HEK293 (cell line): Measurements from ENCODE around the gene MUTYH.

Experiments
- CTCF ChIA-PET: fragments of 350-600 bp; formaldehyde crosslinking; extraction: SDS; loops from one replicate; lab custom pipeline; 2021; ENCODE audit warnings: antibody characterized with exemption; lab: Yijun Ruan, JAX
- POLR2A ChIA-PET: fragments of 300-600 bp; formaldehyde crosslinking; extraction: SDS; loops from one replicate; lab custom pipeline; 2020; ENCODE audit warnings: antibody characterized with exemption, inconsistent platforms; lab: Yijun Ruan, JAX
- H3K27ac ChIP-seq: fragments of 200-500 bp; sonication (Bioruptor generic); 2 replicates; pipeline ENCODE4 v1.5.1; 2014; ENCODE audit warnings: low read depth, low read length, control low read depth, inconsistent platforms; ENCODE audit errors: extremely low read depth
- H3K36me3 ChIP-seq, 2 experiments: fragments of 200-500 bp in 1 of 2; sonication (Bioruptor generic) in 1 of 2; 1 replicate in 1 of 2; 2 replicates in 1 of 2; pipeline ENCODE4 v1.5.1; 2014 to 2017; ENCODE audit warnings: inconsistent platforms in 2 of 2, low read length in 2 of 2; ENCODE audit not compliant: control insufficient read depth in 2 of 2, insufficient read depth in 1 of 2
- H3K4me1 ChIP-seq: fragments of 200-500 bp; sonication (Bioruptor generic); 2 replicates; pipeline ENCODE4 v1.5.1; 2014; ENCODE audit warnings: mild to moderate bottlenecking, low read length, inconsistent platforms; ENCODE audit not compliant: control insufficient read depth, insufficient read depth
- H3K4me3 ChIP-seq: 2 replicates; pipeline ENCODE4 v1.5.1; 2011; ENCODE audit warnings: low read depth, mild to moderate bottlenecking, control low read depth, low read length, moderate library complexity
- H3K9me3 ChIP-seq: fragments of 200-500 bp; sonication (Bioruptor generic); 2 replicates; pipeline ENCODE4 v1.5.1; 2014; ENCODE audit warnings: low read depth, low read length, inconsistent platforms; ENCODE audit not compliant: control insufficient read depth, insufficient read depth
- FEZF1 ChIP-seq: fragments of 450-650 bp; formaldehyde crosslinking; IDR thresholded peaks from 2 replicates; pipeline ENCODE4 v1.5.1; 2016; ENCODE audit warnings: missing biosample characterization, missing genetic modification characterization
- GLIS1 ChIP-seq: fragments of 450-650 bp; formaldehyde crosslinking; IDR thresholded peaks from 2 replicates; pipeline ENCODE4 v1.5.1; 2016; ENCODE audit warnings: missing biosample characterization, missing genetic modification characterization
- KLF9 ChIP-seq: fragments of 450-650 bp; formaldehyde crosslinking; IDR thresholded peaks from 2 replicates; pipeline ENCODE4 v1.5.1; 2016; ENCODE audit warnings: missing biosample characterization, missing genetic modification characterization, low read depth
- PRDM10 ChIP-seq: fragments of 450-650 bp; formaldehyde crosslinking; IDR thresholded peaks from 2 replicates; pipeline ENCODE4 v1.5.1; 2016; ENCODE audit warnings: missing biosample characterization, missing genetic modification characterization
- ZBTB21 ChIP-seq: fragments of 450-650 bp; formaldehyde crosslinking; IDR thresholded peaks from 2 replicates; pipeline ENCODE4 v1.5.1; 2017; ENCODE audit warnings: missing biosample characterization, missing genetic modification characterization
- ZFP3 ChIP-seq: fragments of 450-650 bp; formaldehyde crosslinking; IDR thresholded peaks from 2 replicates; pipeline ENCODE4 v1.5.1; 2016; ENCODE audit warnings: low read depth, missing biosample characterization, missing genetic modification characterization
- ZIC2 ChIP-seq: fragments of 450-650 bp; formaldehyde crosslinking; IDR thresholded peaks from 2 replicates; pipeline ENCODE4 v1.5.1; 2016; ENCODE audit warnings: missing biosample characterization, missing genetic modification characterization
- ZNF138 ChIP-seq: fragments of 450-650 bp; formaldehyde crosslinking; IDR thresholded peaks from 2 replicates; pipeline ENCODE4 v1.5.1; 2016; ENCODE audit warnings: missing biosample characterization, missing genetic modification characterization, borderline replicate concordance
- ZNF335 ChIP-seq: fragments of 450-650 bp; formaldehyde crosslinking; conservative IDR thresholded peaks from 2 replicates; pipeline ENCODE4 v1.5.1; 2016; ENCODE audit warnings: missing biosample characterization, missing genetic modification characterization
- ZNF362 ChIP-seq: fragments of 450-650 bp; formaldehyde crosslinking; IDR thresholded peaks from 2 replicates; pipeline ENCODE4 v1.5.1; 2016; ENCODE audit warnings: missing biosample characterization, missing genetic modification characterization
- ZNF449 ChIP-seq: fragments of 450-650 bp; formaldehyde crosslinking; IDR thresholded peaks from 2 replicates; pipeline ENCODE4 v1.5.1; 2017; ENCODE audit warnings: missing biosample characterization, mild to moderate bottlenecking, missing genetic modification characterization, moderate library complexity
- ZNF514 ChIP-seq: fragments of 450-650 bp; formaldehyde crosslinking; IDR thresholded peaks from 2 replicates; pipeline ENCODE4 v1.5.1; 2016; ENCODE audit warnings: missing biosample characterization, missing genetic modification characterization
- ZNF558 ChIP-seq: fragments of 450-650 bp; formaldehyde crosslinking; IDR thresholded peaks from 2 replicates; pipeline ENCODE4 v1.5.1; 2016; ENCODE audit warnings: missing biosample characterization, missing genetic modification characterization
- ZNF621 ChIP-seq: fragments of 450-650 bp; formaldehyde crosslinking; IDR thresholded peaks from 2 replicates; pipeline ENCODE4 v1.5.1; 2017; ENCODE audit warnings: missing biosample characterization, missing genetic modification characterization
- ZNF623 ChIP-seq: fragments of 450-650 bp; formaldehyde crosslinking; IDR thresholded peaks from 2 replicates; pipeline ENCODE4 v1.5.1; 2016; ENCODE audit warnings: missing biosample characterization, missing genetic modification characterization
- ZNF664 ChIP-seq: fragments of 450-650 bp; formaldehyde crosslinking; IDR thresholded peaks from 2 replicates; pipeline ENCODE4 v1.5.1; 2016; ENCODE audit warnings: missing biosample characterization, missing genetic modification characterization
- TF ChIP-seq, protein P1 (sequence below): fragments of 450-650 bp; formaldehyde crosslinking; IDR thresholded peaks from 2 replicates; pipeline ENCODE4 v1.5.1; 2016; ENCODE audit warnings: missing biosample characterization, missing genetic modification characterization
- TF ChIP-seq, protein P2 (sequence below): fragments of 450-650 bp; formaldehyde crosslinking; IDR thresholded peaks from 2 replicates; pipeline ENCODE4 v1.5.1; 2016; ENCODE audit warnings: missing biosample characterization, missing genetic modification characterization

MUTYH gene

DNA sequence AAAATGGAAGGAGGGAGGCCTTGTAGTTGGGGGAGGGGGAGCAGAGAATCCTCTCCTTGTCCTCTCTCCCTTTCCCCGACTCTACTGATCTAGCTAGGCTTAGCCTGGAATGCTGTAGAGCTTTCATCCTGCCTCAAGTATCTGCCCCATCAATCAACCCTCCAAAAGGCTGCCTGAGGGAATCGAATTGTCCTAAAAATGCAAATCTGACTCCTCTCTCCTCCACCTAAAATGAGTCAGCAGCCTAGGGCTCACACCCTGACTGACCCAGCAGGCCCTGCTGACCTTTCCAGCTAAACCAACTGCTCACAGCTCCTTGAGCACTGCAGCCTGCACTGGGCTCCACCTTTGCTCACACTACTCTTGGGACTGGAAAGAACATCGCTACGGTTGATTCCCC, 10.8 kb downstream of the MUTYH start (continued):
- TF ChIP-seq, protein P1, sequence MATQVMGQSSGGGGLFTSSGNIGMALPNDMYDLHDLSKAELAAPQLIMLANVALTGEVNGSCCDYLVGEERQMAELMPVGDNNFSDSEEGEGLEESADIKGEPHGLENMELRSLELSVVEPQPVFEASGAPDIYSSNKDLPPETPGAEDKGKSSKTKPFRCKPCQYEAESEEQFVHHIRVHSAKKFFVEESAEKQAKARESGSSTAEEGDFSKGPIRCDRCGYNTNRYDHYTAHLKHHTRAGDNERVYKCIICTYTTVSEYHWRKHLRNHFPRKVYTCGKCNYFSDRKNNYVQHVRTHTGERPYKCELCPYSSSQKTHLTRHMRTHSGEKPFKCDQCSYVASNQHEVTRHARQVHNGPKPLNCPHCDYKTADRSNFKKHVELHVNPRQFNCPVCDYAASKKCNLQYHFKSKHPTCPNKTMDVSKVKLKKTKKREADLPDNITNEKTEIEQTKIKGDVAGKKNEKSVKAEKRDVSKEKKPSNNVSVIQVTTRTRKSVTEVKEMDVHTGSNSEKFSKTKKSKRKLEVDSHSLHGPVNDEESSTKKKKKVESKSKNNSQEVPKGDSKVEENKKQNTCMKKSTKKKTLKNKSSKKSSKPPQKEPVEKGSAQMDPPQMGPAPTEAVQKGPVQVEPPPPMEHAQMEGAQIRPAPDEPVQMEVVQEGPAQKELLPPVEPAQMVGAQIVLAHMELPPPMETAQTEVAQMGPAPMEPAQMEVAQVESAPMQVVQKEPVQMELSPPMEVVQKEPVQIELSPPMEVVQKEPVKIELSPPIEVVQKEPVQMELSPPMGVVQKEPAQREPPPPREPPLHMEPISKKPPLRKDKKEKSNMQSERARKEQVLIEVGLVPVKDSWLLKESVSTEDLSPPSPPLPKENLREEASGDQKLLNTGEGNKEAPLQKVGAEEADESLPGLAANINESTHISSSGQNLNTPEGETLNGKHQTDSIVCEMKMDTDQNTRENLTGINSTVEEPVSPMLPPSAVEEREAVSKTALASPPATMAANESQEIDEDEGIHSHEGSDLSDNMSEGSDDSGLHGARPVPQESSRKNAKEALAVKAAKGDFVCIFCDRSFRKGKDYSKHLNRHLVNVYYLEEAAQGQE (tag by site-specific recombination), result no peak
- no peak for TF ChIP-seq ZNF664
- TF ChIP-seq ZNF138, result no peak

DNA sequence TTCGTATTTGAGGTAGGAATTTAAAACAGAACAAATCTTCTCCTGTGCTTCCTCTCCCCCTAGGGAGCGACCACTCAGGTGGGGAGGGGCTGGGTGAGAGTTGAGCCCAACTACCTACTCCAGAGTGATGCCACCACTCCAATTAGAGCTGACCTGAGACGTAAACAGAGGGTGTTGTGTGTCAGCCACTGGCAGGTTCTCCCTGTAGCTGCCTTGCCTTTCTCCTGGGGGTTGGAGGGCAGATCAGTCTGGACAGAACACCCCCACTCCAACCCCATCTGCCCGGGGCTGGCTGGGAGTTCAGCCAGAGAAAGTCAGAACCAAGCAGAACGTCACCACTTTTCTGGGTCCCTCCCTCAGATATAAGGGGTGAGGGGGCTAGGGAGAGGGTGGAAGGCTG, 11.6 kb downstream of the MUTYH start:
- H3K9me3 ChIP-seq, result no peaks in the 10 kb centered on the region
- TF ChIP-seq ZNF335 (tag by site-specific recombination), result no peak
- peak; percentile 77 for TF ChIP-seq PRDM10
- peak; percentile 86; the same call in 1 of the 2 replicates for TF ChIP-seq ZNF449 (tag by site-specific recombination)
- TF ChIP-seq, protein P2, sequence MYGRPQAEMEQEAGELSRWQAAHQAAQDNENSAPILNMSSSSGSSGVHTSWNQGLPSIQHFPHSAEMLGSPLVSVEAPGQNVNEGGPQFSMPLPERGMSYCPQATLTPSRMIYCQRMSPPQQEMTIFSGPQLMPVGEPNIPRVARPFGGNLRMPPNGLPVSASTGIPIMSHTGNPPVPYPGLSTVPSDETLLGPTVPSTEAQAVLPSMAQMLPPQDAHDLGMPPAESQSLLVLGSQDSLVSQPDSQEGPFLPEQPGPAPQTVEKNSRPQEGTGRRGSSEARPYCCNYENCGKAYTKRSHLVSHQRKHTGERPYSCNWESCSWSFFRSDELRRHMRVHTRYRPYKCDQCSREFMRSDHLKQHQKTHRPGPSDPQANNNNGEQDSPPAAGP, result peak; percentile 49; the same call in 1 of the 2 replicates
- no peak overlapping the region for H3K4me3 ChIP-seq
- 0 out of 2 replicates have a peak, but pooled peaks cover 3% of the 10 kb centered on the region for H3K4me1 ChIP-seq
- H3K36me3 ChIP-seq, result peaks cover 0 to 60% of the 10 kb centered on the region in 2 experiments; a peak in 1 of 3 replicates
- no peak overlapping the region for H3K27ac ChIP-seq
- ChIA-PET POLR2A (interaction anchor here (1.6 to 6.7 kb wide), 2 partner anchors 11 to 25 kb away, joined by 8 to 51 read pairs; partner anchors contain the start of genes MUTYH and TOE1), CTCF (interaction anchor here (1.1 kb wide), 1 partner anchor 12 kb away, joined by 4 read pairs; the partner anchor contains the start of genes MUTYH and TOE1)

DNA sequence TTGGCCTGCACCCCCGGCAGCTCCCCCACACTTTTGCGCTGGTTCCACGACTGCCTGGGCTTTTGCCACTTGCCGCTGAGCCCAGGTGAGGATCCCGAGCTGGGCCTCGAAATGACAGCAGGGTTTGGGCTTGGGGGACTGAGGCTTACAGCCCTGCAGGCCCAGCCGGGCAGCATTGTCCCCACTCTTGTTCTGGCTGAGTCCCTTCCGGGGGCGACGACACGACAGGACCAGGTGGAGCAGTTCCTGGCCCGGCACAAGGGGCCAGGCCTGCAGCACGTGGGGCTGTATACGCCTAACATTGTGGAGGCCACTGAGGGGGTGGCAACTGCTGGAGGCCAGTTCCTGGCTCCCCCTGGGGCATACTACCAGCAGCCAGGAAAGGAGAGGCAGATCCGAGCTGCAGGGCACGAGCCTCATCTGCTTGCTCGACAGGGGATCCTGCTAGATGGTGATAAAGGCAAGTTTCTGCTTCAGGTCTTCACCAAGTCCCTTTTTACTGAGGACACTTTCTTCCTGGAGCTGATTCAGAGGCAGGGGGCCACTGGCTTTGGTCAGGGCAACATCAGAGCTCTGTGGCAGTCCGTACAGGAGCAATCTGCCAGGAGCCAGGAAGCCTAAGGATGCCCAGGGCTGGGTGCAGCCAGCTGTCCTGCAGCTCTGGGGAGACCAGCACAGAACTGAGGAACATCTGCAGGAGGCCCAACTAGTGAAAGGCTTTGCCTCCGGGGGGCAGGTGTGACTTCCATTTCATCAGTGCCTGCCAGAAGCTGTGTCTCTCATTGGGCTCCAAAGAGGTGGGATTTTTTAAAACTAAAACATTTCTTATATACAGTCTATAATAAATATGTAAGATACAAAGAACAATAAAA, 12.4 kb downstream of the MUTYH start:
- ChIA-PET POLR2A (interaction anchor here (6.7 kb wide), 1 partner anchor 12 kb away, joined by 51 read pairs; the partner anchor contains the start of genes MUTYH and TOE1), CTCF (interaction anchor here (0.6 kb wide), 1 partner anchor 300 kb away, joined by 4 read pairs; no protein-coding TSS in a partner anchor)
- TF ChIP-seq ZNF362 (no peak), ZNF623 (tag by site-specific recombination) (no peak), ZIC2 (peak; percentile 90), FEZF1 (no peak), ZNF514 (tag by site-specific recombination) (no peak), KLF9 (tag by site-specific recombination) (no peak), ZBTB21 (tag by site-specific recombination) (no peak), ZNF621 (tag by site-specific recombination) (no peak), ZNF558 (tag by site-specific recombination) (no peak), GLIS1 (tag by site-specific recombination) (peak; percentile 33; the same call in 1 of the 2 replicates), ZFP3 (no peak)
- H3K27ac ChIP-seq, result no peak overlapping the region
- 0 out of 2 replicates have a peak, but pooled peaks cover 3% of the 10 kb centered on the region for H3K4me1 ChIP-seq
- H3K36me3 ChIP-seq, result peaks cover 0 to 52% of the 10 kb centered on the region in 2 experiments; a peak in 1 of 3 replicates
- H3K9me3 ChIP-seq, result no peaks in the 10 kb centered on the region
- no peak overlapping the region for H3K4me3 ChIP-seq
